HepG2 (cell line): ENCODE measurements around the gene TEDC2. TPM values are rescaled to one million over a fixed set of nuclear protein-coding genes. Genes with fewer than 3 reads are reported as not detected.

Source experiments
- ELF3 ChIP-seq: IDR thresholded peaks from 2 replicates; pipeline ENCODE4 v1.6.1; 2016; ENCODE audit warnings: missing genetic modification reagents, missing compliant biosample characterization
- FOSL2 ChIP-seq: sonication (generic); formaldehyde crosslinking; IDR thresholded peaks from 2 replicates; pipeline ENCODE4 v1.4.0; 2020; ENCODE audit warnings: missing genetic modification reagents
- HNRNPLL ChIP-seq: fragments of 200-400 bp; formaldehyde crosslinking; IDR thresholded peaks from 2 replicates; pipeline ENCODE4 v1.6.1; 2017; ENCODE audit warnings: mild to moderate bottlenecking, low read depth, low read length; ENCODE audit not compliant: poor library complexity, severe bottlenecking
- MTA1 ChIP-seq: sonication (generic); formaldehyde crosslinking; IDR thresholded peaks from 2 replicates; pipeline ENCODE4 v1.4.0; 2020; ENCODE audit warnings: missing genetic modification reagents, mild to moderate bottlenecking, borderline replicate concordance
- MYNN ChIP-seq: sonication (generic); formaldehyde crosslinking; IDR thresholded peaks from 2 replicates; pipeline ENCODE4 v1.4.0; 2020; ENCODE audit warnings: mild to moderate bottlenecking, low read depth, missing genetic modification reagents
- NFKB2 ChIP-seq: sonication (generic); formaldehyde crosslinking; IDR thresholded peaks from 2 replicates; pipeline ENCODE4 v1.4.0; 2020; ENCODE audit warnings: missing genetic modification reagents, borderline replicate concordance
- PATZ1 ChIP-seq: sonication (generic); formaldehyde crosslinking; IDR thresholded peaks from 2 replicates; pipeline ENCODE4 v1.4.0; 2020; ENCODE audit warnings: missing genetic modification reagents
- PAXIP1 ChIP-seq: sonication (generic); formaldehyde crosslinking; conservative IDR thresholded peaks from 2 replicates; pipeline ENCODE4 v1.4.0; 2020; ENCODE audit warnings: mild to moderate bottlenecking, missing genetic modification reagents, moderate library complexity
- SAP130 ChIP-seq: IDR thresholded peaks from 2 replicates; pipeline ENCODE4 v1.6.1; 2016; ENCODE audit warnings: low read depth
- SATB2 ChIP-seq: sonication (generic); formaldehyde crosslinking; IDR thresholded peaks from 2 replicates; pipeline ENCODE4 v1.5.0; 2020; ENCODE audit warnings: missing genetic modification reagents
- SP1 ChIP-seq, 2 experiments: fragments of 450-650 bp in 1 of 2; sonication (generic) in 1 of 2; formaldehyde crosslinking in 1 of 2; IDR thresholded peaks; 2 replicates each; pipeline versions ENCODE4 v1.4.0 to v1.6.1; 2016 to 2020; ENCODE audit warnings: missing genetic modification reagents in 1 of 2
- SPEN ChIP-seq: sonication (generic); formaldehyde crosslinking; IDR thresholded peaks from 2 replicates; pipeline ENCODE4 v1.5.1; 2020; ENCODE audit warnings: low read depth, mild to moderate bottlenecking, missing genetic modification reagents
- THRA ChIP-seq: sonication (generic); formaldehyde crosslinking; IDR thresholded peaks from 2 replicates; pipeline ENCODE4 v1.4.0; 2020; ENCODE audit warnings: missing genetic modification reagents, borderline replicate concordance
- ZBTB42 ChIP-seq: sonication (generic); formaldehyde crosslinking; IDR thresholded peaks from 2 replicates; pipeline ENCODE4 v1.5.0; 2020; ENCODE audit warnings: mild to moderate bottlenecking, missing genetic modification reagents
- ZNF276 ChIP-seq: sonication (generic); formaldehyde crosslinking; IDR thresholded peaks from 2 replicates; pipeline ENCODE4 v1.4.0; 2020; ENCODE audit warnings: mild to moderate bottlenecking, low read depth, missing genetic modification reagents
- ZNF501 ChIP-seq: sonication (generic); formaldehyde crosslinking; IDR thresholded peaks from 2 replicates; pipeline ENCODE4 v1.5.1; 2020; ENCODE audit warnings: mild to moderate bottlenecking, moderate library complexity, missing genetic modification reagents
- ZNF670 ChIP-seq: sonication (generic); formaldehyde crosslinking; IDR thresholded peaks from 2 replicates; pipeline ENCODE4 v1.8.0; 2022; ENCODE audit warnings: mild to moderate bottlenecking, missing genetic modification reagents, borderline replicate concordance
- ZNF678 ChIP-seq: sonication (generic); formaldehyde crosslinking; IDR thresholded peaks from 2 replicates; pipeline ENCODE4 v1.4.0; 2020; ENCODE audit warnings: mild to moderate bottlenecking, missing genetic modification reagents
- polyA plus RNA-seq, 8 experiments: library from polyadenylated mRNA; depleted of rRNA in 3 of 8; stranded (reverse) in 7 of 8; unstranded in 1 of 8; fragments of >200 nt; fragmentation: Illumina TruSeq in 4 of 8; extraction: Trizol in 4 of 8; gene quantifications; 2 replicates each; pipeline versions ENCODE4 v1.2.1 to v1.2.3, GENCODE V29; 2011 to 2016; ENCODE audit warnings: low read depth in 4 of 8, missing spikeins in 1 of 8, mixed read lengths in 1 of 8; ENCODE audit not compliant: insufficient read depth in 1 of 8
- total RNA-seq, 5 experiments: library from RNA; depleted of rRNA; stranded (reverse); fragments of >200 nt; fragmentation: Illumina TruSeq; extraction: Trizol; gene quantifications; 2 replicates each; pipeline ENCODE4 v1.2.3, GENCODE V29; 2016; ENCODE audit warnings: low read depth in 1 of 5

TEDC2 gene
- total and polyA plus RNA-seq, 2 of the 13 experiments (the other 11 are each of a cell fraction or from before 2014, with no cell fraction given): 6.2 to 24.4 TPM

- TF ChIP-seq ELF3 (CRISPR knock-in tag): peak; percentile 15; the same call in 1 of the 2 replicates
- peak; percentile 55 for TF ChIP-seq SAP130 (CRISPR knock-in tag)
- TF ChIP-seq ZNF276 (CRISPR knock-in tag): no peak
- TF ChIP-seq SPEN (CRISPR knock-in tag): peak; percentile 48; the same call in 1 of the 2 replicates
- no peak for TF ChIP-seq SP1 (IDR thresholded peaks at IDR 0.05)
- TF ChIP-seq SP1 (CRISPR knock-in tag; IDR thresholded peaks at IDR 0.05): 0 out of 2 replicates have a peak, but pooled peaks have one; percentile 24
- peak; percentile 23; the same call in 1 of the 2 replicates for TF ChIP-seq ZNF670
- TF ChIP-seq ZNF678 (CRISPR knock-in tag): no peak
- 0 out of 2 replicates have a peak, but pooled peaks have one; percentile 16 for TF ChIP-seq PAXIP1
- no peak for TF ChIP-seq SATB2 (CRISPR knock-in tag)
- 0 out of 2 replicates have a peak, but pooled peaks have one; percentile 25 for TF ChIP-seq ZNF501 (CRISPR knock-in tag)
- TF ChIP-seq MYNN: no peak
- TF ChIP-seq NFKB2 (CRISPR knock-in tag): peak; percentile 20; the same call in 1 of the 2 replicates
- TF ChIP-seq PATZ1 (CRISPR knock-in tag): peak; percentile 72
- peak; percentile 20; the same call in 1 of the 2 replicates for TF ChIP-seq FOSL2
- peak; percentile 21; the same call in 1 of the 2 replicates for TF ChIP-seq MTA1 (CRISPR knock-in tag)
- peak; percentile 37 for TF ChIP-seq HNRNPLL
- 0 out of 2 replicates have a peak, but pooled peaks have one; percentile 38 for TF ChIP-seq ZBTB42
- TF ChIP-seq THRA (CRISPR knock-in tag): peak; percentile 32; the same call in 1 of the 2 replicates
Observed at GRCh38 chr16:2500918-2501750, 41.2 kb downstream of the TEDC2 start (continued).
